Medulla oblongata (tissue), 1 donor: ENCODE measurements around the gene AKR1E2.

ENCODE experiments used
- DNase-seq: peaks from one replicate; pipeline ENCODE4 v3.0.0-alpha.2; 2015; ENCODE audit errors: extremely low spot score

The AKR1E2 gene

DNA sequence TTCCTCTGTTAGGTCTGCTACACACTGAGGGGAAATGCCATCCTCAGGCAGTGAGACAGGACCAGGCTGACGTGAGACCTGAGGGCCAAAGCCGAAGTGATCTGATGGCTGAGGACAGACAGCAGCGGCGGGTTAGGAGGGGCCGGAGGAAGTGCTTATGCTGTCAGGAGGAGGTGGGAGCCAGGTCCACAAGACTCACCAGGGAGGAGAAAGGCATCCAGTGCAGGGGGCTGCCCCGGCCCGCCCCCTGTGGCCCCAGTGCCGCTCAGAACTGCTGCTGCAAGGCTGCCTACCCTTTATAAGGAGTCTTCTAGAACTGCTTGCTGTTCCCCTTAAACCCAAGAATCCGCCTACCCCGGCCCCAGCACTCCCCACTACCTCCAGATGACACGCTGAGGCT lies 19.8 kb downstream of the AKR1E2 start:
- no peak for DNase-seq

DNA sequence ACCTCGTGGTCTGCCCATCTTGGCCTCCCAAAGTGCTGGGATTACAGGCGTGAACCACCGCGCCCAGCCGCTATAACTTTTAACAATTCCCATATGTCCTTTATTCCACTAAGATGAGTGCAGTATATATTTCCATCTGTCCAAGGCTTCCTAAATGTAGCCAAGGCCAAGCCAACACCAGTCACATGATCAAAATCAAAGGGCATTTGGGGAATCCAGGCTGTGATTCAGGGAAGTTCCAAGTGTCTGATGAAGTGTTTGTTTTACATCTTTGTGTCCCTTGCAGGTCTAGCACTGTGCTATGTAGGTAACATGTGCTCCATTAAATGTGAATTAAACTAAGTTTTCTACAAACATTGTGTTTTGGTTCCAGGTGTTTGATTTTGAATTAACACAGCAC lies 20.8 kb downstream of the AKR1E2 start:
- no peak for DNase-seq

DNA sequence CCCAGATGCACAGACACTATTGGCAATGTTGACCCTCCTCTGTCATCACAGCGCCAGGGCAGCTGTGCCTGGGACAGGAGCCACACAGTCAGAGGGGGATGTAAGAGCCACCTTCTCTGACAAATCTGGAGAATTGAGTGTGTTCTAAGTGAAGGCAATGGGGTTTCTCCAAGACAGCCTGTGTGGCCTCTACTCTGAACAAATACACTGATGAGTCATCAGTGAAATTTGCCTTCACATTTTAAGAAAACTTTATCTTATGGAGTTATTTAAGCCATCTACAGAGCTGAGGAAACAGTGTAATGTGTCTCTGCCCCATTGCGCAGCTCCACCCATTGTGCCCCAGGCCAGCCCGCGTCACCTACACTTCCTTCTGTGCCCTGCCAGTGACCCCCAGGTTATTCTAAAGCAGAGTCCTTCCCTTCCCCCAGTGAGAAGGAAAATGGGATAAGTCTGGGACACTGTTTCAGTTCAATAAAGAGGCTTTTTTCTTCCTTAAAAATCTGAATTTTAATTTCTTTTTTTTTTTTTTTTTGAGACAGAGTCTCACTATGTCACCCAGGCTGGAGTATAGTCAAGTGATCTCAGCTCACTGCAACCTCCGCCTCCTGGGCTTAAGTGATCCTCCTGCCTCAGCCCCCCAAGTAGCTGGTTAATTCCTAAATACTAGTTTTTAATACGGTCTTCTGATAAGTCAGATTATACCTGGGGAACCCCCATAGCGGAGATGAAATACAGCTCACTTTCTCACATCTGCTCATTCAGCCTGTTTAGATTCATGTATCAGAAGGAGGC lies 21.8 kb downstream of the AKR1E2 start:
- peak; percentile 34 for DNase-seq

DNA sequence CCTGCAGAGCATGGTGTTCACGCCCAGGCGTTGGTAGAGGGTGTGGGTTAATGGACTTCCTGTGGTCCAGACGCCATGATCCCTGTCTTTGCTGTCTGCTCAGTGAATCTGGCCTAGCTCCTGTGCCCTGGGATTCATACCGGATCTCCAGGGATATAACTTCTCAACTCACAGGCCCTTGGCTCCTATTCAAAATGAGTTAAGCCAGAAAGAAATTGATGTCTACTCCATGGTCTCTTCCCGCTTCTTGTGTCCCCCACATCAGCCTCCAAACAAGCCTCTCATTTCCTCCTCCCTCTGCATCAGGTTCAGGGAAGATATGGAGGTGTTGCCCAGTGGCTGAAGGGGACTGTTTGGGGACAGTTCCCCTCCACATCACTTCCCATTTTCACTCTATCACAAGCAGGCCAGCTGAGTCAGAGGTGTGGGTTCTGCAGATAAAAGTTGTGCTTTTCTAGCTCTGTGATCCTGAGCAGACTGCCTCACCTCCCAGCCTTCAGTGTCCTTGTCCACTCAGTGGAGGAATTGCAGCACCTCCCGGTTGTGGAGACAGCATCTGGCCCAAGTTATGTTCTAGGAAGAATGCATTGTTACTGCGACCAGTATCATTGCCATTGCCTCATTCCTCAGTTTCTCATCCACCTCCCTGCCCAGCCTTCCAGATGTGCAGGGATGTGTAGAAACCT lies 22.5 kb downstream of the AKR1E2 start:
- DNase-seq: no peak

DNA sequence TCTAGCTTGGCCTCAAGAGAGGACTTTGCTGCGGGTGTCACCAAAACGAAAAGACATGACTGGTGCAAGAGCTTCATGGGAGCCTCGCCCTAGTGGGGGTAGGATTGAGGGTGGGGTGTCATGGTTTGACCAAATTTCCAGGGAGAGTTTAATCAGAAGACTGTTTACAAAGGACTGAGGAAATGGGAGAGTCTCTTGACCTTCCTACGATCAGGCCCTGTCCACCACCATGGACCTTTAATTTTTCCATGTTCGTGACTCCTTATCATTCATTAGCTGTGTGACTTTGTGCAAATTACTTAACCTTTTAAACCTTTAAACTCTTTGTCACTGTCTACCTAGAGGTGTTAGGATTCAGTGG lies 23.0 kb downstream of the AKR1E2 start:
- no peak for DNase-seq

DNA sequence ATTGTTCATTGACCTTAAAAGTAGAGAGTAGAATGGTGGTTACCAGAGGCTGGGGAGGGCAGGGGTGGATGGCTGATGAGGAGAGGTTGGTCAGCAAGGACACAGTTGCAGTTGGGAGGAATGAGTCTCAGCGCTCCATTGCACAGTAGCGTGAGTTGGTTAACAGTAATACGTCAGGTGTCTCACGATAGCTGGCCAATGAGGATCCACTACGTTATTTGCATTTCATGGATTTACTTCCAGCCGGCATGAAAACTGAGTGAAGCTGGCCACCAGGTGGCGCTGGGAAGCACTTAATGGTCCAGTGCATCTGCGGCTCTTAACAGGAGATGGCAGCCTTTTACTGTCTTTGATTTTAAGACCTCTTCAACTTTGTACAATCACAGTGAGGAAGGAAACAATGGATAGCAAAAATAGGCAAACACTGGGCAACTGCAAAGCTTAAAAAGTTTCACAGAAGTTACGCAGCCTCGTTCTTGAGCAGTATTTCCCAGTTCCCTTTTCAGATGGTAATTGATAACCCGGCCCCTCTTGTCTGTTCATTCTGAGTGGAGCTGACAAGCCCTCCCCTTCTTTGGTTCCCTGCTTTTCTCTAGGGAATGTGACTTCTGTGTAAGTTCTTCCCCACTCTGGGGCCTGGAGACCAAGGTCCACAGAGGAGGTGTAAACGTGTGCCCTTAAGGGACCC lies 23.7 kb downstream of the AKR1E2 start:
- DNase-seq: peak; percentile 95

DNA sequence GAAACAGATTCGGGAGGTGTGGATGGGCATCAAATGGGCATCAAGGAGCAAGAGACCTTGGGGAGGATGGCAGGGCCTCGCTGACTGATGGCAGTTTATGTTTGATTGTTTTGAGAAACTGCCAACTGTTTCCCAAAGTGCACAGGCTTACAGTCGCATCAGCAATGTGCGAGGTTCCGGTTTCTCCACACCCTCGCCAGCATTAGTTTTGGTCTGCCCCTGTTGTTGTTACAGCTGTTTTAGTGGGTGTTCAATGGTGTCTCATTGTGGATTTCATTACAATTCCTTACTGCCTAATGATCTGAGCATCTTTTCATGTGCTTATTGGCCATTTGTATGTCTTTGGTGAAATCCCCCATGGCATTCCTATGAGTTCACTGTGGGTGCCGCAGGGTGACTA lies 24.4 kb downstream of the AKR1E2 start:
- DNase-seq: no peak

DNA sequence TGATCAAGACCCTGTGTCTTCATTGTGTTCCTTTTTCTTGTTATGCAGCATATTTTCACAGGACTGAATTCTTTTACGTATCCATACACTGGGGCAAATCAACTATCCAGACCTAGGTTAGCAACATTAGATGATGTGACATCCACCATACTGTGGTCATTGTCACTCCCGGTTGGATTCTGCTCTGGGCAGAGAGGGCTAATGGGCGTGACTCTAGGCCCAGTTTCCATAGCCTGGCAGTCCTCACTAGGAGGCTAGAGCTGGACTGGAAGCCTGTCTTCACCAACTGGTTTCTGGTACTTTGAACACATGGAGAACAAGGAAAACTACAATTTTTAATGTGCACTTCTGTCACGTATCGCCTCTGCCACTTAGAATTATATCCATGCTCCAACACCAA lies 25.2 kb downstream of the AKR1E2 start:
- no peak for DNase-seq

DNA sequence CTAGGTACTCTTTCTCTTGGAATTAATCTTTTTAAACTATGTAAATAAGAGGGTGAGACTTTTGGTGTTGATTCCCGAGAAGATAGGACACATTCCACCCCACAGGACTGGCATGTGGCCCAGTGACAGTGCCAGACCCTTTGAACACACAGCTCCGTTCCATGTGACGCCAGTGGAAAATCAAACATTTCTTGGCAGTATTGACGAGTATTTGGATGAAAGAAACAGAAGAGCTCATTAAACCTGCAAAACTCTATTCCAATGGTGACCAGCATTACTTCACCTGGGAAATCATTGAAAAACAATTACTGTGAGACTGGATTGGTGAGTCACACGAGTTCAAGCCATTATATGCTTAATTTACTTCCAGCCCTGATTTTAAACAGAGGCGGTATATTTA lies 25.8 kb downstream of the AKR1E2 start:
- DNase-seq: peak; percentile 36

DNA sequence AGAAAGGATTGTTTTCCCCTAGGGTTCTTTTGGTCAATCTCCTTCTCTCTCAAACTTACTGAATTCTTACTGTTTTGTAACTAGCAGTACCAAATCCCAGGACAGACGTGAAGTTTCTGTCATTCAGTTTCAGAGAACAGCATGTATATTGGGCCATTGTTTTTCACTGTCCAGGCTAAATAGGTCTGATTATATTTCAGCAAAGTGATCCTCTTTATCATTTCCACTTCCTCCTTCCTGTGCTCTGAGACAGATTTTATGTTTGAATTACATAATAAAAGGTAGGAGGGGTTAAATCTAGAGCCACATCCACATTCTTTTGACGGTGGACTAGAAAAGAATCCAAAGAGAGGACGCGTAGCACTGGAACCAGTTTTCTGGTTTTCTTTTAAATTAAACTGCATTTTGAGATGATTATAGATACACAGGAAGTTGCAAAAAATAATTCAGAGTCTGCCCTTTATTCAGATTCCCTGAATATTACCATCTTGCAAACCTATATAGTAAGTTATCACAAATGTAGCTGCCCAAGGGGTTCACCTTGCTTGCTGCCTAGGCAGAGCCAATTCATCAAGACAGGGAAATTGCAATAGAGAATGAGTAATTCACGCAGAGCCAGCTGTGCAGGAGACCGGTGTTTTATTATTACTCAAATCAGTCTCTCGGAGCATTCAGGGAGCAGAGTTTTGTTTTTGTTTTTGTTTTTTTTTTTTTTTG lies 40.1 kb downstream of the AKR1E2 start:
- DNase-seq: no peak

DNA sequence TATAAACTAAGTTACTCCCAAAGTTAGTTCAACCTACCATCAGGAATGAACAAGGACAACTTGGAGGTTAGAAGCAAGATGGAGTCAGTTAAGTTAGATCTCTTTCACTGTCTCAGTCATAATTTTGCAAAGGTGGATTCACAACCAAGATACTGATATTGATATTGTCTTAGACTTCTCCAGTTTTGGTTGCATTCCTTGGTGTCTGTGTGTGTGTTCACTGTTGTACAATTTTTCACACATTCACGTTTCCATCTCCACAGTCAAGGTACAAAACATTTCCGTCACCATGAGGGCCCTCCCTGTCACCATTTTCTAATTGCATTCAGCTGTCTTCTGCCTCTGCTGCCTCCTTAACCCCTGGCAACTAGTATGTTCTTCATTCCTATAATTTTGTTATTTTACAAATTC lies 41.1 kb downstream of the AKR1E2 start:
- no peak for DNase-seq

DNA sequence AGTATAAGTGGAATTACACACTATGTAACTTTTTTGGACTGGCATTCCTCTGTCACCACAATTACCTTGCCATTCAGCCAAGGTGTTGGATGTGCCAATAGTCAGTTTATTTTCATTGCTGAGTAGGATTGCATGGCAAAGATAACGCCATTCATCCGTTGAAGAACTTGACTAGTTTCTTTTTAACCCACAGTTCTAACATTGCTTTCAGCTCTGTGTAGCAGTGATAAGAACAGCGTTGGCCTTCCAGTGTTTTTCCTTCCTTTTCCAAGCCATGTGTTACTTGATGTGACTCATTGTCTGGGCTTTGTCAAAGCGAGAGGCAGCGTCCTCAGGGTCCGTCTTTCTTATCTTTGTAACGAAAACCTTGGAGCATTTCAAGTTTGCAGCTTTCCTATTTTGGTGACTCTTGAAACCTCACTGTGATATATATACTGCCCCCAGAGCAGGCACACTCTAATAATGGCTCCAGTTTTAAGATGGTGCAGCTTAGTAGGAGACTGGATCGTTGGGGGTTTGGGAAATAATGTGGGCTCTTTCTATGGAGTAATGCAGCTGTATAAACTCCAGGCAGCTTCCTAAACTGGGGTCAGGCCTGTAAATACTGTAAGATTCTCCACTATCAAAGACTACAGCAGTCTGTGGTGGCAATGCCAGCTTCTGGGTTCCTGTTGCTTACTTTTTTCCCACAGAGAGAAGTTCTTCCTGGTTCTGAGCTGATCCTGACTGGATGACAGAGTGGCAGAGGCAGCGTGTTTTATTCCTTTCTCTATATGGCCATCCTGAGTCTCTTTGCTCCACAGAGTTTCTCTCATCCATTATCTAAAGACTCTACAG lies 41.7 kb downstream of the AKR1E2 start:
- no peak for DNase-seq

DNA sequence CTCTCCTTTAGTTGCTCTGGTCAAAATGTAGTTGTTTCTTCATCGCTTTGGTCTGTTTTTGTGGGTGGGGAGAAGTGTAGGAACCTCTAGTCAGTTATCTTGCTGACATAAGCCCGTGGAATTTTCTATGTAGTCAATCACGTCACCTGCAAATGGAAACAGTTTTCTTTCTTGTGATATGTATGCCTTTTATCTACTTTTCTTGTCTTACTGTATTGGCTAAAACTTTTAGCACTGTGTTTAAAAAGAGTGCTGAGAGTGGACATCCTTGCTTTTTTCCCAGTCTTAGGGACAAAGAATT lies 42.3 kb downstream of the AKR1E2 start:
- no peak for DNase-seq

DNA sequence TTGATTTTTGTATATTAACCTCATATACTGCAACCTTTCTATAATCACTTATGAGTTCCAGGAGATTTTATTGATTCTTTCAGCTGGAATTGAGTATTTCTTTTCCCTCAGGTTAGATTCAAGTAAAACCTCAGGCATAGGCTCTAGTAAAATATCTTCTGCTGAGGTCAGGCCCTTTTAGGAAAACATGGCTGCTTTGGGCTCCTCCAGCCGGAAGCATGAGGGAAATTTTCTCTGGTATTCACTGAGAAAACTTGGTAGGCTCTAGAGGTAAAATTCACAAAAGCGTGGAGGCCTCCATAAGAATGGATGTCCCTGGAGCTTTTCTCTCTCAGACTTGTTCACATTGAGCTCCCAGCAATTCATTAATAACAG lies 56.7 kb downstream of the AKR1E2 start:
- DNase-seq: no peak

DNA sequence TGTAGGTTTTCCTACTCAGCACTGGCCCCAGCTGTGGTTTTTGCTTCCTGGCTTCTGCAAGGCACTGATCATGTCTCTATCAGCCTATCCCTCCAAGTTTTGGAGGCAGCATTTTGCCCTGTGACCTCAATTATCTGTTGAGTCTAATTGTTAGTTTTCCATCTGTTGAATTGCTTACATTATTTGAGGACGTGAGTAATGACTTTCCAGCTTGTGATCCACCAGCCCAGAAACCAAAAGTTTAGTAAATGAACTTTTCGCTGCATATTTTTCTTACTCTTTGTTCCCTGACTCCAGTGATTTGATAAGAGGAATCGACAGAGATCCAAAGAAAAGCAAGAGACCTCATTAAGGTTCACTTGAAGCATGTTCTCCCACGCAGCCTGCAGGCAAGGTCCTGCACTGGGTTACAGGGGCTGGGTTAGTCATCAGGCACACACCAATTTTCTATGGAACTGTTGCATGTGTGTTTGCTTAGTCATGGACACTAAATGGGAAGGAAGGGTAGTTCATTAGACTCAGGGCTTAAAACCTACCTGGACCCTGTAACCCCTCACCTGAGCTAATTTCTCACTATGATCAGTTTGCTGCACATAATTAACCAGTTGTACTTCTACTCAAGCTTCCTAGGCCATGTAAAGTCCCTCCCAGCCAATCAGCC lies 57.2 kb downstream of the AKR1E2 start:
- no peak for DNase-seq

DNA sequence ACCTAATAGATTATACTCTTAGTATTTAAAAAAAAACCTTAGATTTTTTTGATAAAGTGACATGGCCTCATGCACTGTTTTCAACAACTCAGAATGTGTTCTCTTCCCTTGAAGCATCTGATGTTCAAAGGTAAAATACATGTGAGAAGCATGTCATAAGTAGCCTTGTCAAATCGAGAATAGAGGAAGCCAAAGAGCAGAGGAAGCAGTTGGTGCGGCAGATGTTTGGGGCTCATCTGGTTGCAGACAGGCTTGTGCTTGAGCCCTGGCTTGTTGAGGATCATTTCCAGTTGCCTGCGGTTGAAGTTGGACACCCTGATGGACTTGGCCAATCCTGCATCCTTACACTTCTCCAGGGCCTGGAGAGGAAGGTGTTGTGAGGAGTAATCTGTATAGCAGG lies 59.2 kb downstream of the AKR1E2 start:
- no peak for DNase-seq

DNA sequence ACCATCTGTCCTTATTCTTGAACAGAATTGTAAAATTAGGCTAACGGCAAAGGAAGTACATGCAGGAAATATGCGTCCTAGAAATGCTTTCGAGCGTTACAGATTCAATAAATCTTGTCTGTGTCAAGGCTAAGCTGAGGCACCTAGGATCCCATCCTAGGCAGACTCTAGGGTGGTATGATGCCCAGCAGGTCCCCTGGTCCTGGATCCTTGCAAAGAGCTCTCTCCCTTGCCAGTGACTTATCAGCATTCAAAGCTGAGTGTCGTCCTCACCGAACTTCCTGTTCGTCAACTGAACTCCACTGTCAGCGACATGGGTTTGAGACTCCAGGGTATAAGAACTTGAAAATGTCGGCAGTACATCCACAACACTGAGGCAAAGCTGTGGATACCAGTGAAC lies 61.5 kb downstream of the AKR1E2 start:
- DNase-seq: no peak

DNA sequence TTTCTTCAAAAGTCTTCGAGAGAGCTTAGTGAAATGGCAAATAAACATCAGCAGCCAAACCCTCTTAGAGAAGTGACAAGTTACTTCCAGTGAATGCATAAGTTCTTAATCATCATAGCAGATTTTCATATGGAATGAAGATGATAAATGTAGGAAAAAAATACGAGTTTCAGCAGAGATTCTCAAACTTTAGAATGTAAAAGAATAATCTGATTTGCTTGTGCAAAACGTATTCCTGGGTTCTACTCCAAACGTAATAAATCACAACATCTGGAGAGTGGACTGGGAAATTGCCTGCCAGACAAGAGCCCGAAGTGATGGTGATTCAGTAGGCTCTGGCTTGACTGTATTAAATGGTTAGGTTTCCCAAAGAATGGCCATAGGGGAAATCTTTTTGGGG lies 62.2 kb downstream of the AKR1E2 start:
- DNase-seq: no peak

DNA sequence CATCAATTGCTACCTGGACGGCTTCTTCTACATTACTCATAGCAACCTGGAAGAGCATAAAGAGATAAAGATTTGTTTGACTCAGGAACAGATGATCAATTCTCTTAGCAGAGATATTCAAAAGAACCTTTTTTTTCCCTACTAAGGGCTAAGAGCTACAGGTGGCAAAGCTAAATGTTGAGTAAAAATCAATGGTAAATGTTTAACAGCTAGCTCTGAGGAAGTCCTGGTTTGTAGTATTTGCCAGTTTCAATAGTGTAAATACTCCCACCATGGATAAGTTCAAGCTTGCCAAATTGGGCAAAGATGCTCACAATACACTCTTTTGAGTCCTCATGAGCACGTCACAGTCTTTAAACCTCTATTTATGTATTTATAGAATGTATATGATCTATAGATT lies 64.0 kb downstream of the AKR1E2 start:
- no peak for DNase-seq

DNA sequence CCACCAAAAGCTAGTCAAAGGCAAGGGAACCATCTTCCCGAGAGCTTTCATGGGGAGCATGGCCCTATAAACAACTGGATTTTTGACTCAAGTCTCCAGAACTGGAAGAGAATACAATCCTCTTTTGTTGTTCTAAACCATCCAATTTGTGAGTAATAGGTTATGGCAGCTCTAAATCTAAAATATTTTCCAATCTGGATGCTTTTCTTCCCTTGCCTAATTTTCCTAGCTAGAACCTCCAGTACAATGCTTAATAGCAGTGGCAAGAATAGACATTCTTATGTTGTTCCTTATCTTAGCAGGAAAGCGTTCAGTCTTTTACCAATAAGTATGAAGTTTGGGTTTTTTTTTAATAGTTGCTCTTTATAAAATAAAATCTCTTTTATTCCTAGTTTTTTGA lies 66.7 kb downstream of the AKR1E2 start:
- DNase-seq: no peak

DNA sequence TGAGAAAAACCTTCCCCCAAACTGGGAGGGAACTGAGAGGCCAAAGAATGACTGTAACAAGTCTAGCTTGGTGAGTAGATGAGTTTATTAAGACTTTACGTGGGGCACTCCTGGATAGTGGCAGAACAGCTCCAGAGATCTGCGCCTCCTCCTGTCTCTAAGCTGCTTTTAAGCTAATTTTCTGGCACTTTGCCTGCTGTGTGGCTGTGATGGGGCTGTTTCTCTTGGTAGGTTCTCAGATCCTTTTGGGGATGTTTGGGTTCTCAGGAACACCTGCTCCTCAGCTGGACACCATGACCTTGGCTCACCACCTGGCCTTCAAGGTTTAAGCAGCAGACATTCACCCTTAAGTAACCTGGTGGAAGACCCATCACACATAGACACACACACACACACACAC lies 68.3 kb downstream of the AKR1E2 start:
- no peak for DNase-seq
